Omental fat pad (tissue), 4 donors: ENCODE results near the gene LDHAL6B. TPM values are rescaled to one million over a fixed set of nuclear protein-coding genes. Genes with fewer than 3 reads are reported as not detected.

Source experiments
- ATAC-seq: fragments of 150-250 bp; one replicate; pipeline ENCODE4 v1.9.1; 2016; ENCODE audit warnings: mild to moderate bottlenecking, moderate library complexity; ENCODE audit not compliant: low FRiP score
- DNase-seq: peaks from one replicate; pipeline ENCODE4 v3.0.0-alpha.2; 2019; ENCODE audit warnings: low spot score
- total RNA-seq, 4 donors: library from RNA; depleted of rRNA; stranded (reverse); fragments of >200 nt; gene quantifications; one replicate each; pipeline ENCODE4 v1.1.0, GENCODE V29; 2016
- TF ChIP-seq, protein P1 (sequence below), 3 donors: fragments of 450-650 bp; IDR thresholded peaks; one replicate each; pipeline ENCODE4 v1.5.1; 2016 to 2017; ENCODE audit warnings: antibody characterized with exemption in 3 of 3, mild to moderate bottlenecking in 3 of 3, moderate library complexity in 2 of 3

LDHAL6B gene
- total RNA-seq, 4 donors from 2014 or later = not detected

DNA sequence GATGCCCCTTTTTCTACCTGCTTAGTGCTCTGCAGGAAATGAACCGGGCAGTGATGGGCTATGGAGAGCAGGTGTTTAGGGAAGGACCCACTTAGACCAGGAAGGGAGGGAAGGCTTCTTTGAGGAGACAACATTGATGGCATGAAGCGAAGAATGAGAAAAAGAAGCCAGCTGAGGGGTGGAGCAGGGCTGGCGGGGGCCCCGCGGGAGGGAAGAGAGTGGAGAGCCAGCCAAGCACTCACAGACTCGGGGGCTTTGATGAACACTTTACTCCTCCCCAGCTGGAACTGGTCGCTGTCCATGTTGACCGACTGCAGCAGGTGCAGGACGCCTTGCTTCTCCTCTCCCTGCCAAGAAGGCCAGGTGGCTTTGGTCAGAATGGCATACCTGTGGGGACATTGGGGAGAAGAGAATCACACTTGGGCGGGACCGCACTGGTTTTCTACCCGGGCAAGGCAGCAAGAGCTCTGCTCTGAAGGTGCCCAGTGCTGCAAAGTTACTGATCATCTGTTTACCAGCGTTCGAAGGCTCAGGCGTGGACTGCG, 28.4 kb upstream of the LDHAL6B start:
- TF ChIP-seq, protein P1, sequence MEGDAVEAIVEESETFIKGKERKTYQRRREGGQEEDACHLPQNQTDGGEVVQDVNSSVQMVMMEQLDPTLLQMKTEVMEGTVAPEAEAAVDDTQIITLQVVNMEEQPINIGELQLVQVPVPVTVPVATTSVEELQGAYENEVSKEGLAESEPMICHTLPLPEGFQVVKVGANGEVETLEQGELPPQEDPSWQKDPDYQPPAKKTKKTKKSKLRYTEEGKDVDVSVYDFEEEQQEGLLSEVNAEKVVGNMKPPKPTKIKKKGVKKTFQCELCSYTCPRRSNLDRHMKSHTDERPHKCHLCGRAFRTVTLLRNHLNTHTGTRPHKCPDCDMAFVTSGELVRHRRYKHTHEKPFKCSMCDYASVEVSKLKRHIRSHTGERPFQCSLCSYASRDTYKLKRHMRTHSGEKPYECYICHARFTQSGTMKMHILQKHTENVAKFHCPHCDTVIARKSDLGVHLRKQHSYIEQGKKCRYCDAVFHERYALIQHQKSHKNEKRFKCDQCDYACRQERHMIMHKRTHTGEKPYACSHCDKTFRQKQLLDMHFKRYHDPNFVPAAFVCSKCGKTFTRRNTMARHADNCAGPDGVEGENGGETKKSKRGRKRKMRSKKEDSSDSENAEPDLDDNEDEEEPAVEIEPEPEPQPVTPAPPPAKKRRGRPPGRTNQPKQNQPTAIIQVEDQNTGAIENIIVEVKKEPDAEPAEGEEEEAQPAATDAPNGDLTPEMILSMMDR (IDR thresholded peaks at IDR 0.05) = no peak
- no peak for ATAC-seq
- no peak for DNase-seq

DNA sequence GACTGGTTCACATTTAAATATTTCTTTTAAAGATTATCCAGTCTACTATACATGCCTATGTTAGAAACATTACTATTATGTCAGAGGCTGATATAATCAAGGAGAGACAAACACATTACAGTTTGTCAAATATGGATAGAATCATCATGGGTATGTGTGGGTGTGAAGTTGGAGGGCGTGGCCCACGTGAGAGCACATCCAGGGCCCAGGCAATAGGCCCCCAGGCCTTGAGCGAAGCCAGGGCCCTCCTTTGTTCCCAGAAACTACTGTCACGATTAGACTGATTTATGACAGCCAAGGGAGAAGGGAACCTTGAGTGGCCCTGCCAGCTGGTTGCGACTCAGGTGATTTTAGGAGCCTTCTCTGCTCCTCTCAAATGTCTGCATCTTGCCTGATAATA, 26.9 kb upstream of the LDHAL6B start:
- TF ChIP-seq, protein P1 (IDR thresholded peaks at IDR 0.05) = no peak
- DNase-seq (no peak), ATAC-seq (no peak)

DNA sequence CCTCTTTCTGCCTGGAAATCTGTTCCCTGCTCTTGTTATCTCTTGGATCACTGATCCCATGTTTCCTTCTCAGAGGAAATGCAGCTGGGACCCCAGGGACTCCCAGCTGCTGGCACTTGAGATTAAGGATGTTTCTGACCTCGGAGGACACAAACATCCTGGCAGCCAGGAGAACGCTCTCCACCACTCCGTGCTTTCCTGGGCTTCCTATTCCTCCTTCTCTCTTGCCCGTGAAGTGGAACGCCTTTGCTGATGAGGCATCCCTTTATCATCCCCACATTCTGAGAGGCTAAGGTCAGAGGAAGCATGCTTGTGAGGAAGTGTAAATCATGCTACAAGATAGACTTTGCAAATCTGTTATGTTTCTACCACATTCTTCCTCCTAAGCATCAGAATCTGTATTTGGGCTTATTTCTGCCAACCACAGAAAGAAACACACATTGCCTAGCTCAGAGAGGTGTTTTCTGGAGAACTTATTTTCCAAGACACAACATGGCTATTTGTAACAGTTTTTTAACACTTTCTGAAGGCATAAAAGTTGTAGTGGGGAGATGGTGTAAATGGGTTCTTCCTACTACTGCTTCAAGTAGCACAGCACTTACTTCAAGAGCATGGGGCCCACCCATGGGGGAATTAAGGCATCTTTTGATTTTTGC, 25.6 kb upstream of the LDHAL6B start:
- TF ChIP-seq, protein P1 (IDR thresholded peaks at IDR 0.05) = no peak
- DNase-seq (no peak), ATAC-seq (no peak)

DNA sequence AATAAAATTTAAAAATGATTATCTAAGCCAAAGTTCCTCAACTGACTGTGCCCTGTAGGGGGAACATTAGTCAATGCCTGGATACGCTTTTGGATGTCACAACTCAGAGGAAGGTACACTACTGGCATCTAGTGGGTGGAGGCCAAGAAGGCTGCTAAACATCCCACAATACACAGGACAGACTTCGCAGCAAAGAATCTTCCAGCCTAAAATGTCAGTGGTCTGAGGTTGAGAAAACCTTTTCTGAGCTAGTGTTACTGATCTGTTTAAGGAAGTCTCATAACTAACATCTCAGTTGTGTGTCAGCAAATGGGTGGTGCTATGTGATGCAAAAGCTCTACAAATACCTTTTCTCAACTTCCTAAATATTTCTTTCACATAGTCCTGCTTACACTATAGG, 20.9 kb upstream of the LDHAL6B start:
- TF ChIP-seq, protein P1 (IDR thresholded peaks at IDR 0.05) = no peak
- DNase-seq (no peak), ATAC-seq (no peak)

DNA sequence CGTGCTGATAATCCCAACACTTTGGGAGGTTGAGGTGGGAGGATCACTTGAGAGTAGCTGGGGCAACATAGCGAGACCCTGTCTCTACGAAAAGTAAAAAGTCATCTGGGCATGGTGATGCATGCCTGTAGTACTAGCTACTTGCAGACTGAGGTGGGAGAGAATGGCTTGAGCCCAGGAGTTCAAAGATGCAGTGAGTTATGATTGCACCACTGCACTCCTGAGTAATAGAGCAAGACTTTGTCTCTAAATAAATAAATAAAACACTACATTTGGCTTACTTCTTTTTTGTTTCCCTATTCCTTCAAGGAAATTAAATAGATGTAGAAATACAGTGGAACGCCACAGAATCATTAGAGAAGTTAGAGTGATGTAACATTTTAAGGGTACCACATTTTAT, 20.1 kb upstream of the LDHAL6B start:
- no peak for ATAC-seq
- no peak for DNase-seq
- TF ChIP-seq, protein P1 (IDR thresholded peaks at IDR 0.05) = no peak

DNA sequence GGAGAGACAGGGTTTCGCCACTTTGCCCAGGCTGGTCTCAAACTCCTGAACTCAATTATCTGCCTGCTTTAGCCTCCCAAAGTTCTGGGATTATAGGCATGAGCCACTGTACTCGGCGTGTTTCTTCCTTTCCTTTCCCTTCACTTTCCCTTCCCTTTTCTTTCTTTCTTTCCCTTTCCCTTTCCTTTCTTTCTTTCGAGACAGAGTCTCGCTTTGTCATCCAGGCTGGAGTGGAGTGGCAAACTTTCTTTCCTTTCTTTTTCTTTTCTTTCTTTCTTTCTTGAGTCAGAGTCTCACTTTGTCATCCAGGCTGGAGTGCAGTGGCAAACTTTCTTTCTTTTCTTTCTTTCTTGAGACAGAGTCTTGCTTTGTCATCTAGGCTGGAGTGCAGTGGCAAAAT, 17.4 kb upstream of the LDHAL6B start:
- DNase-seq (no peak), ATAC-seq (no peak)
- TF ChIP-seq, protein P1 (IDR thresholded peaks at IDR 0.05) = no peak

DNA sequence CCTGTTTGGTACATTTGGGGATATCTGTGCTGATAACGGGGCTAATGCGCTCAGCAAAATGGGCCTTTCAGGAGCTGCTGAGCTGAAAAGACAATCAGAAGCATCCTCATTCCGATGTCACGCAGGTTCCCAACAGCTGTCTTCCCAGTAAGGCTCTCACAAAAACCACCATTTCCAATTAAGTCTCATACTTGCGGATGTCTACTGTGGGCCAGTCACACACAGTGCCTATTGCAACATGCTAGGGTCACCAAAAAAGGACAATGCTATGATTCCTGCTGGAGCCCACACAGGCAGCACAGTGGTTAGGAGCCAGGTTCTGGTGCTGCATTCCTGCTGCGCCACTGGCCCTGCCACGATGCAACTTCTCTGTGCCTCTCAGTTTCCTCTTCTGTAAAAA, 16.4 kb upstream of the LDHAL6B start:
- no peak for DNase-seq
- TF ChIP-seq, protein P1 (IDR thresholded peaks at IDR 0.05) = no peak
- no peak for ATAC-seq
